SK-N-SH (cell line): ENCODE results near the gene HLA-DMA.

Experiments
- CTCF ChIP-seq: fragments of 200-600 bp; sonication (generic); IDR thresholded peaks from 2 replicates; pipeline ENCODE4 v1.6.1; 2017; ENCODE audit warnings: antibody characterized with exemption, mild to moderate bottlenecking, moderate library complexity
- FOXM1 ChIP-seq: IDR thresholded peaks from 2 replicates; pipeline ENCODE4 v1.4.0; 2012; ENCODE audit warnings: low read depth, mild to moderate bottlenecking
- JUND ChIP-seq: IDR thresholded peaks from 2 replicates; pipeline ENCODE4 v1.4.0; 2012
- MAX ChIP-seq: IDR thresholded peaks from 2 replicates; pipeline ENCODE4 v1.4.0; 2012; ENCODE audit warnings: low read depth
- POLR2AphosphoS5 ChIP-seq: IDR thresholded peaks from 2 replicates; pipeline ENCODE4 v1.6.1; 2012; ENCODE audit warnings: low read depth, low read length
- RFX5 ChIP-seq: IDR thresholded peaks from 2 replicates; pipeline ENCODE4 v1.6.1; 2012; ENCODE audit warnings: mild to moderate bottlenecking, improper control_type of control experiment, low read length
- USF1 ChIP-seq: IDR thresholded peaks from 2 replicates; pipeline ENCODE4 v1.4.0; 2012; ENCODE audit warnings: low read depth, borderline replicate concordance

- no peak for TF ChIP-seq CTCF
- TF ChIP-seq JUND, result no peak
- TF ChIP-seq USF1, result no peak
- no peak for TF ChIP-seq RFX5
- TF ChIP-seq POLR2AphosphoS5, result no peak
- TF ChIP-seq MAX, result no peak
- TF ChIP-seq FOXM1, result no peak
Measured at GRCh38 chr6:32954267-32954666, 1.4 kb upstream of the HLA-DMA start.
